A549 (cell line): ENCODE data around the gene CSGALNACT2. TPM values are rescaled to one million over a fixed set of nuclear protein-coding genes. Genes with fewer than 3 reads are reported as not detected.

Source experiments
- ATAC-seq, 2 experiments: fragments of 200-7000 bp in 1 of 2; fragments of >200 bp in 1 of 2; cut with Nextera tagmentation in 1 of 2; cut with Tn5 transposase in 1 of 2; 3 replicates each; pipeline versions ENCODE4 v1.8.0 to v1.9.1; 2018 to 2020; ENCODE audit warnings: mild to moderate bottlenecking in 1 of 2, moderate library complexity in 1 of 2
- CTCF ChIA-PET: fragments of 300-600 bp; sonication (Branson Sonifier 250); formaldehyde crosslinking; extraction: SDS; loops from one replicate; lab custom pipeline; 2021; ENCODE audit warnings: antibody characterized with exemption, inconsistent platforms; lab: Yijun Ruan, JAX
- POLR2A ChIA-PET: fragments of 350-600 bp; formaldehyde crosslinking; extraction: SDS; loops from one replicate; lab custom pipeline; 2021; ENCODE audit warnings: antibody characterized with exemption, inconsistent platforms; lab: Yijun Ruan, JAX
- DNase-seq, 2 experiments: peaks; one replicate each; pipeline versions ENCODE4 v3.0.0 to v3.0.0-alpha.2; 2011 to 2016; ENCODE audit warnings: low read depth in 1 of 2, low spot score in 1 of 2
- FAIRE-seq: peaks from 2 replicates; lab custom pipeline; 2011; peaks lifted over from hg19 to GRCh38; lab: Jason Lieb, UNC
- H3K27ac ChIP-seq, 2 experiments: fragments of >200 bp; sonication (Bioruptor Twin); formaldehyde crosslinking; 3 replicates each; pipeline ENCODE4 v1.5.1; 2016 to 2017
- H3K4me1 ChIP-seq: fragments of >200 bp; sonication (Bioruptor Twin); formaldehyde crosslinking; 3 replicates; pipeline ENCODE4 v1.6.1; 2016
- H3K4me2 ChIP-seq: fragments of >200 bp; sonication (Bioruptor Twin); formaldehyde crosslinking; 3 replicates; pipeline ENCODE4 v1.6.1; 2016
- H3K4me3 ChIP-seq: fragments of >200 bp; sonication (Bioruptor Twin); formaldehyde crosslinking; 3 replicates; pipeline ENCODE4 v1.5.1; 2016
- H3K9me3 ChIP-seq: fragments of >200 bp; sonication (Bioruptor Twin); formaldehyde crosslinking; 3 replicates; pipeline ENCODE4 v1.6.1; 2016
- ATOH8 ChIP-seq: fragments of 250-450 bp; sonication (Bioruptor Pico); IDR thresholded peaks from 2 replicates; pipeline ENCODE4 v1.5.0; 2020; ENCODE audit warnings: low read depth, mild to moderate bottlenecking, moderate library complexity
- CBX2 ChIP-seq: fragments of 200-600 bp; sonication (generic); IDR thresholded peaks from 2 replicates; pipeline ENCODE4 v1.6.1; 2016; ENCODE audit warnings: low read depth, mild to moderate bottlenecking, borderline replicate concordance
- CHD2 ChIP-seq: fragments of 150-350 bp; IDR thresholded peaks from 2 replicates; pipeline ENCODE4 v1.6.1; 2014; ENCODE audit warnings: low read length; ENCODE audit not compliant: partially characterized antibody
- CHD4 ChIP-seq: fragments of 200-600 bp; sonication (generic); IDR thresholded peaks from 2 replicates; pipeline ENCODE4 v1.6.1; 2016; ENCODE audit warnings: antibody characterized with exemption, mild to moderate bottlenecking, borderline replicate concordance
- E2F6 ChIP-seq: IDR thresholded peaks from 2 replicates; pipeline ENCODE4 v1.6.1; 2012; ENCODE audit warnings: low read depth, borderline replicate concordance
- ELK1 ChIP-seq: fragments of 150-350 bp; IDR thresholded peaks from 2 replicates; pipeline ENCODE4 v1.6.1; 2014; ENCODE audit warnings: low read depth, mild to moderate bottlenecking, low read length
- FOSB ChIP-seq: fragments of 250-450 bp; sonication (Bioruptor Pico); IDR thresholded peaks from 2 replicates; pipeline ENCODE4 v1.5.0; 2020; ENCODE audit warnings: mild to moderate bottlenecking, moderate library complexity
- GATA3 ChIP-seq: IDR thresholded peaks from 2 replicates; pipeline ENCODE4 v1.6.1; 2012; ENCODE audit warnings: borderline replicate concordance
- HDAC2 ChIP-seq: fragments of 200-600 bp; sonication (generic); IDR thresholded peaks from 2 replicates; pipeline ENCODE4 v1.6.1; 2016
- HOXA7 ChIP-seq: fragments of 250-450 bp; sonication (Bioruptor Pico); IDR thresholded peaks from 2 replicates; pipeline ENCODE4 v1.5.0; 2020; ENCODE audit warnings: mild to moderate bottlenecking, moderate library complexity
- HOXB5 ChIP-seq: fragments of 250-450 bp; sonication (Bioruptor Pico); IDR thresholded peaks from 2 replicates; pipeline ENCODE4 v1.5.0; 2020; ENCODE audit warnings: mild to moderate bottlenecking, moderate library complexity
- JUN ChIP-seq, 2 experiments: fragments of >200 bp; sonication (Bioruptor Twin); formaldehyde crosslinking; IDR thresholded peaks; 2 replicates in 1 of 2; 3 replicates in 1 of 2; pipeline ENCODE4 v1.6.1; 2016 to 2017
- JUNB ChIP-seq: fragments of >200 bp; sonication (Bioruptor Twin); formaldehyde crosslinking; IDR thresholded peaks from 2 replicates; pipeline ENCODE4 v1.6.1; 2016
- MAFK ChIP-seq: fragments of 450-650 bp; IDR thresholded peaks from 2 replicates; pipeline ENCODE4 v1.6.1; 2014; ENCODE audit not compliant: partially characterized antibody
- MAZ ChIP-seq: fragments of 150-350 bp; IDR thresholded peaks from 2 replicates; pipeline ENCODE4 v1.6.1; 2014; ENCODE audit warnings: antibody characterized with exemption, low read depth, low read length, borderline replicate concordance
- NFE2L2 ChIP-seq: fragments of 150-350 bp; conservative IDR thresholded peaks from 2 replicates; pipeline ENCODE4 v1.6.1; 2014; ENCODE audit warnings: low read length
- NR3C1 ChIP-seq: fragments of >200 bp; sonication (Bioruptor Twin); formaldehyde crosslinking; IDR thresholded peaks from 3 replicates; pipeline ENCODE4 v1.6.1; 2017
- PBX3 ChIP-seq: IDR thresholded peaks from 2 replicates; pipeline ENCODE4 v1.6.1; 2012
- RAD21 ChIP-seq, 2 experiments: fragments of >200 bp in 1 of 2; sonication (Bioruptor Twin) in 1 of 2; formaldehyde crosslinking in 1 of 2; IDR thresholded peaks in 1 of 2; conservative IDR thresholded peaks in 1 of 2; 2 replicates in 1 of 2; 3 replicates in 1 of 2; pipeline ENCODE4 v1.6.1; 2012 to 2018; ENCODE audit warnings: inconsistent platforms in 1 of 2
- RFX5 ChIP-seq: fragments of 450-650 bp; IDR thresholded peaks from 2 replicates; pipeline ENCODE4 v1.7.1; 2014; ENCODE audit warnings: antibody characterized with exemption, mild to moderate bottlenecking, moderate library complexity
- RNF2 ChIP-seq: fragments of 200-600 bp; sonication (generic); IDR thresholded peaks from 2 replicates; pipeline ENCODE4 v1.6.1; 2016; ENCODE audit warnings: low read depth, mild to moderate bottlenecking, antibody characterized with exemption, moderate library complexity, borderline replicate concordance
- SMC3 ChIP-seq: fragments of >200 bp; sonication (Bioruptor Twin); formaldehyde crosslinking; IDR thresholded peaks from 3 replicates; pipeline ENCODE4 v1.6.1; 2018; ENCODE audit warnings: inconsistent platforms
- SREBF2 ChIP-seq: fragments of 450-650 bp; IDR thresholded peaks from 2 replicates; pipeline ENCODE4 v1.6.1; 2014; ENCODE audit warnings: mild to moderate bottlenecking, moderate library complexity
- WGBS: methylation state at CpG from one replicate; pipeline ENCODE4 v1.1.6; 2017; ENCODE audit errors: missing lambda C conversion rate; 5-methylcytosine and 5-hydroxymethylcytosine counted together
- polyA plus RNA-seq, 4 experiments: library from polyadenylated mRNA; depleted of rRNA in 3 of 4; stranded (reverse); fragments of >200 nt; fragmentation: RNase III in 1 of 4; extraction: RNeasy Plus Mini Kit Qiagen cat#74134 plus additional on column Dnase treatment in 1 of 4; gene quantifications; 2 replicates in 3 of 4; 3 replicates in 1 of 4; pipeline ENCODE4 v1.2.3, GENCODE V29; 2011 to 2017
- TF ChIP-seq, protein P1 (sequence below): fragments of >200 bp; sonication (Bioruptor Twin); formaldehyde crosslinking; IDR thresholded peaks from 2 replicates; pipeline ENCODE4 v1.6.1; 2016
- TF ChIP-seq, protein P2 (sequence below): fragments of >200 bp; sonication (Bioruptor Twin); formaldehyde crosslinking; IDR thresholded peaks from 3 replicates; pipeline ENCODE4 v1.5.1; 2016

Gene CSGALNACT2
- polyA plus RNA-seq, 2 of the 4 experiments (the other 2 are of a cell fraction), result 11.2 to 29.9 TPM

DNA sequence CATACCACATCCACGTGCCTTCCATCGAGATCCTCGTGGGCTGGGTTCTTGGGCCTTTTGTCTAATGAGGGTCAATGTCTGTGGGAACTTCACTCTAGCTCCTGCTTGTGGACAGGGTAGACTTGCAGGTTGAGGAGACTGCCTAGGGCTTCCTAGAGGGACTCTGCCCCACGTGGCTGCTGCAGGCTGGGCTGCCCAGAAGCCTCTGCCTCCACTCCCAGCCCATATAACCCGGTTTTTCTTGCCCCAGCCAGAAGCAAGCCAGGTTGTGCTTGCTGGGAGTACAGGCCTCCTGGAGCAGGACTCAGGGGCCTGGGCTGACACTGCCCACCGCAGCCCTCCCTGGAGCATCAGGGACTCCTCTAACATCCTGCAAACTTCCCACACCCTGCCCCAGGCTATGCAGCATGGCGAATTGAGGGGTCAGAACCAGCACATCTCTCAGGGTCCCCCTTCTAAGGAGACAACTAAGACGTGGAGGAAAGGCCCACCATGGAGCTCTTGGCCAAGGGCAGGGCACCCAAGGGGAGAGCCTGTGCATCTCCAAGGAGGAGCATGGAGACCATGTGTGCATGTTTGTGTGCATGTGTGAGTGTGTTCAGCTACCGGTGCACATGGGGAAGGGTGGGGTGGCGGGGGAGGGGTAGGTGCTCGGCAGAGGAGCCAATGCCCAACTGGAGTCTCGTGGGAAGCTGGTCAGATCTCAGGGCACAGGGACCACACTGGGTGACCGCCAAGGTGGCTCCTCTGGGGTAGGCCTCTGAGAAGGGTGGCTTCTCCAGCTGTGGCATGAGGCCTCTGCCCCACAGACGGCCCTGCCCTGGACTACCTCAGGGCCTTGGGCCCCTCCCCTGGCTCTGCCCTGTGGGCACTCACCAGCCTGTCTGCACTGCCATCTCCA is 66.0 kb downstream of the CSGALNACT2 start (continued):
- TF ChIP-seq RFX5 (no peak), PBX3 (no peak), SREBF2 (no peak), MAZ (no peak)

DNA sequence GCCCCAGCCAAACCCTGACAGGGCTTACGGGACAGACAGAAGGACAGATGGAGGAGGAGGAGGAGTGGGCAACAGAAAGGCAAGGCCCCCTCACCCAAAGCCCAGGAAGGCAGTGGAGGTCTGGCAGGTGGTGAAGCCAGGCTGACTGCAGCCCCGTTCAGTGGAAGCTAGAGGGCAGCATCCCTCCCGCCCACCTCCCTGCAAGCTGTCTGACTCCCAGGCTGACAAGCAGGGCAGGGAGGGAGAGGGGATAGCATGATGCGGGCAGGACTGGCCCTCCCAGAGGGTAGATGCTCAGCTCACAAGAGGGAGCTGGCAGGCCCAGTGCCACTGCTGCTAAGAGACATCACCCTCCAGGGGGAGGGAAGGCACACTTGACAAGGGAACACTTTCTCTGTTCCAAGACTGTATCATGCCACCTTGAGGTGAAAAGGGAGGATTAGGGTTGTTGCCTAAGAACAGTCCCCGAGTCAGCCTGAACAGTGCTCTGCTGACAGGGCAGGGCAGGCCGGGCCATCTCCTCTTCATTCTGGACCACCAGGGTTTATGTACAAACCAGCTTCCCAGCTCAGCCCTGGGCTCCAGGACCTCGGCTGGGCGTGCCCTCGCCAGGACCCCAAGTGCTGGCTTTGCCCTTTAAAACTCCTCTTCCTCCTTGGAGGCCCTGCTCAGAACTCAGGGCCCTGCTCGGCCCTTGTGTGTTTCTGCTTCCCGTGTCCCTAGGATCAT is 66.9 kb downstream of the CSGALNACT2 start:
- H3K27ac ChIP-seq, result peak overlapping the region in 1 of 2 experiments; percentile 10; a peak in 1 of 6 replicates
- POLR2A ChIA-PET, result no interaction called here
- H3K4me3 ChIP-seq, result no peak overlapping the region
- FAIRE-seq (no peak), DNase-seq (peak; percentile 68 to 81), ATAC-seq (peak; percentile 78 to 86)
- TF ChIP-seq RAD21 (conservative IDR thresholded peaks at IDR 0.05 in 1 of 2, IDR thresholded peaks at IDR 0.05 in 1 of 2) (peak; percentile 46 to 56), E2F6 (no peak), SMC3 (peak; percentile 63)
- TF ChIP-seq, protein P1, sequence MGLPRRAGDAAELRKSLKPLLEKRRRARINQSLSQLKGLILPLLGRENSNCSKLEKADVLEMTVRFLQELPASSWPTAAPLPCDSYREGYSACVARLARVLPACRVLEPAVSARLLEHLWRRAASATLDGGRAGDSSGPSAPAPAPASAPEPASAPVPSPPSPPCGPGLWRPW, result no peak
- TF ChIP-seq, protein P2, sequence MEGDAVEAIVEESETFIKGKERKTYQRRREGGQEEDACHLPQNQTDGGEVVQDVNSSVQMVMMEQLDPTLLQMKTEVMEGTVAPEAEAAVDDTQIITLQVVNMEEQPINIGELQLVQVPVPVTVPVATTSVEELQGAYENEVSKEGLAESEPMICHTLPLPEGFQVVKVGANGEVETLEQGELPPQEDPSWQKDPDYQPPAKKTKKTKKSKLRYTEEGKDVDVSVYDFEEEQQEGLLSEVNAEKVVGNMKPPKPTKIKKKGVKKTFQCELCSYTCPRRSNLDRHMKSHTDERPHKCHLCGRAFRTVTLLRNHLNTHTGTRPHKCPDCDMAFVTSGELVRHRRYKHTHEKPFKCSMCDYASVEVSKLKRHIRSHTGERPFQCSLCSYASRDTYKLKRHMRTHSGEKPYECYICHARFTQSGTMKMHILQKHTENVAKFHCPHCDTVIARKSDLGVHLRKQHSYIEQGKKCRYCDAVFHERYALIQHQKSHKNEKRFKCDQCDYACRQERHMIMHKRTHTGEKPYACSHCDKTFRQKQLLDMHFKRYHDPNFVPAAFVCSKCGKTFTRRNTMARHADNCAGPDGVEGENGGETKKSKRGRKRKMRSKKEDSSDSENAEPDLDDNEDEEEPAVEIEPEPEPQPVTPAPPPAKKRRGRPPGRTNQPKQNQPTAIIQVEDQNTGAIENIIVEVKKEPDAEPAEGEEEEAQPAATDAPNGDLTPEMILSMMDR, result peak; percentile 83
- peak overlapping the region; percentile 39; the same call in 1 of the 3 replicates for H3K4me2 ChIP-seq
- H3K9me3 ChIP-seq, result no peaks in the 10 kb centered on the region
- CTCF ChIA-PET, result interaction anchor here (0.5 to 4.4 kb wide), 34 partner anchors 9 to 459 kb away, joined by 3 to 49 read pairs (median 5); partner anchors contain the start of gene CSGALNACT2
- H3K4me1 ChIP-seq, result no peaks in the 10 kb centered on the region
- WGBS, result 66% methylated on average over 9 of the region's 11 CpGs

DNA sequence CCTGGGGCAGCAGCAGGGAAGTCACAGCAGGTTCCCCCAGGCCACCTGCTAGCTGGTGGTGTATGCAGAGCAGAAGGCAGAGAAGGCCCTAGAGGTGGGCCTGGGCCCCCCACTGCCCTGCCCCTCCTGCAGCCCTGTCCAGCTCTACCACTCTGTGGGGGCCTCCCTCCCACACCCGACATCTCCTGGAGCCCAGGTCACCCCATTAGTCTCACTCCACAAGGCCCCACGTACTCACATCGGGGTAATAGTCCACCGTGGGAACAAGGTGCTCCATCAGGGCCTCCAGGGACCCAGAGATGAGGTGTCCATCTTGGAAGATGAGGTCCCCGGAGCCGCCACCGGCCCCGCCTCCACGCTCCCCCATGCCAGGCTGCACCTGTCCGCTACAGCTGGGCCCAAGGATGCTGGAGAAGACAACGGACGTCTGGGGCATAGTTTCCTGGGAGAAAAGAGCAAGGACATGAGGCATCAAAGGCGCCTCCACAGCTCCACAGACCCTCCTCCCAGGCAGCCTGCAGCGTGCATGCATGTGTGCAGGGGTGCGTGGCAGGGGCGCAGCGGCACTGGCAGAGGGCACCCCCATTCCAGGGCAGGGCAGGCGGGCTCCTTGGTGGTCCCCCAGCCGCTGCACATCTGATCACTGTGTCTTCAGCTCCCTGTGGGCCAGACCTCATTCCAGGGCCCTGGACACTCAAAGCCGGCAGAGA is 67.6 kb downstream of the CSGALNACT2 start:
- Histone ChIP-seq H3K4me3 (no peak overlapping the region), H3K27ac (peak overlapping the region in 1 of 2 experiments; percentile 10; a peak in 1 of 6 replicates), H3K4me1 (no peaks in the 10 kb centered on the region), H3K4me2 (no peak overlapping the region), H3K9me3 (no peaks in the 10 kb centered on the region)
- ATAC-seq (no peak), DNase-seq (no peak), FAIRE-seq (no peak)
- POLR2A ChIA-PET, result interaction anchor here (1.2 kb wide), 1 partner anchor 40 kb away, joined by 3 read pairs; no protein-coding TSS in a partner anchor
- CTCF ChIA-PET, result interaction anchor here (0.8 to 4.4 kb wide), 17 partner anchors 8 to 460 kb away, joined by 3 to 49 read pairs (median 7); no protein-coding TSS in a partner anchor
- 92% methylated on average over 18 of the region's 20 CpGs for WGBS
- TF ChIP-seq NR3C1, result no peak
- TF ChIP-seq RNF2, result no peak
- TF ChIP-seq CHD2, result no peak
- TF ChIP-seq MAFK, result no peak
- no peak for TF ChIP-seq HOXB5 (CRISPR knock-in tag)
- no peak for TF ChIP-seq CHD4
- no peak for TF ChIP-seq NFE2L2
- no peak for TF ChIP-seq JUN (IDR thresholded peaks at IDR 0.05)
- no peak for TF ChIP-seq CBX2
- no peak for TF ChIP-seq HDAC2
- TF ChIP-seq ATOH8 (CRISPR knock-in tag), result no peak
- TF ChIP-seq GATA3, result no peak
- TF ChIP-seq FOSB (CRISPR knock-in tag), result no peak
- no peak for TF ChIP-seq JUNB
- no peak for TF ChIP-seq HOXA7 (CRISPR knock-in tag)
- no peak for TF ChIP-seq ELK1
